A549 (cell line): ENCODE results near the gene CAPSL. TPM values are rescaled to one million over a fixed set of nuclear protein-coding genes. Genes with fewer than 3 reads are reported as not detected.

Experiments
- ATAC-seq, 2 experiments: fragments of 200-7000 bp in 1 of 2; fragments of >200 bp in 1 of 2; cut with Nextera tagmentation in 1 of 2; cut with Tn5 transposase in 1 of 2; 3 replicates each; pipeline versions ENCODE4 v1.8.0 to v1.9.1; 2018 to 2020; ENCODE audit warnings: mild to moderate bottlenecking in 1 of 2, moderate library complexity in 1 of 2
- CTCF ChIA-PET: fragments of 300-600 bp; sonication (Branson Sonifier 250); formaldehyde crosslinking; extraction: SDS; loops from one replicate; lab custom pipeline; 2021; ENCODE audit warnings: antibody characterized with exemption, inconsistent platforms; lab: Yijun Ruan, JAX
- POLR2A ChIA-PET: fragments of 350-600 bp; formaldehyde crosslinking; extraction: SDS; loops from one replicate; lab custom pipeline; 2021; ENCODE audit warnings: antibody characterized with exemption, inconsistent platforms; lab: Yijun Ruan, JAX
- DNase-seq, 2 experiments: peaks; one replicate each; pipeline versions ENCODE4 v3.0.0 to v3.0.0-alpha.2; 2011 to 2016; ENCODE audit warnings: low read depth in 1 of 2, low spot score in 1 of 2
- FAIRE-seq: peaks from 2 replicates; lab custom pipeline; 2011; peaks lifted over from hg19 to GRCh38; lab: Jason Lieb, UNC
- H3K27ac ChIP-seq, 2 experiments: fragments of >200 bp; sonication (Bioruptor Twin); formaldehyde crosslinking; 3 replicates each; pipeline ENCODE4 v1.5.1; 2016 to 2017
- H3K4me1 ChIP-seq: fragments of >200 bp; sonication (Bioruptor Twin); formaldehyde crosslinking; 3 replicates; pipeline ENCODE4 v1.6.1; 2016
- H3K4me2 ChIP-seq: fragments of >200 bp; sonication (Bioruptor Twin); formaldehyde crosslinking; 3 replicates; pipeline ENCODE4 v1.6.1; 2016
- H3K4me3 ChIP-seq: fragments of >200 bp; sonication (Bioruptor Twin); formaldehyde crosslinking; 3 replicates; pipeline ENCODE4 v1.5.1; 2016
- H3K9me3 ChIP-seq: fragments of >200 bp; sonication (Bioruptor Twin); formaldehyde crosslinking; 3 replicates; pipeline ENCODE4 v1.6.1; 2016
- BHLHE40 ChIP-seq: IDR thresholded peaks from 2 replicates; pipeline ENCODE4 v1.6.1; 2012; ENCODE audit warnings: low read depth, low read length, inconsistent platforms
- CBX8 ChIP-seq: fragments of 200-600 bp; sonication (generic); IDR thresholded peaks from 2 replicates; pipeline ENCODE4 v1.6.1; 2016
- CHD2 ChIP-seq: fragments of 150-350 bp; IDR thresholded peaks from 2 replicates; pipeline ENCODE4 v1.6.1; 2014; ENCODE audit warnings: low read length; ENCODE audit not compliant: partially characterized antibody
- E2F6 ChIP-seq: IDR thresholded peaks from 2 replicates; pipeline ENCODE4 v1.6.1; 2012; ENCODE audit warnings: low read depth, borderline replicate concordance
- EP300 ChIP-seq, 2 experiments: fragments of >200 bp; sonication (Bioruptor Twin); formaldehyde crosslinking; IDR thresholded peaks; 2 replicates in 1 of 2; 3 replicates in 1 of 2; pipeline ENCODE4 v1.6.1; 2016 to 2017
- ESRRA ChIP-seq: fragments of 150-350 bp; IDR thresholded peaks from 2 replicates; pipeline ENCODE4 v1.6.1; 2014; ENCODE audit warnings: mild to moderate bottlenecking, low read length, borderline replicate concordance
- FOSL2 ChIP-seq, 2 experiments: fragments of 450-650 bp in 1 of 2; fragments of >200 bp in 1 of 2; sonication (Bioruptor Twin) in 1 of 2; formaldehyde crosslinking; IDR thresholded peaks; 2 replicates each; pipeline versions ENCODE4 v1.5.0 to v1.6.1; 2016 to 2020; ENCODE audit warnings: mild to moderate bottlenecking in 1 of 2, moderate library complexity in 1 of 2
- HEYL ChIP-seq: fragments of 250-450 bp; sonication (Bioruptor Pico); IDR thresholded peaks from 2 replicates; pipeline ENCODE4 v1.8.0; 2021; ENCODE audit warnings: mild to moderate bottlenecking, moderate library complexity
- HMGXB4 ChIP-seq: fragments of 250-450 bp; sonication (Bioruptor Pico); IDR thresholded peaks from 2 replicates; pipeline ENCODE4 v1.5.0; 2021; ENCODE audit warnings: mild to moderate bottlenecking, moderate library complexity, borderline replicate concordance
- JUNB ChIP-seq: fragments of >200 bp; sonication (Bioruptor Twin); formaldehyde crosslinking; IDR thresholded peaks from 2 replicates; pipeline ENCODE4 v1.6.1; 2016
- KDM1A ChIP-seq: fragments of 200-600 bp; sonication (generic); IDR thresholded peaks from 2 replicates; pipeline ENCODE4 v1.6.1; 2016; ENCODE audit warnings: low read depth, mild to moderate bottlenecking
- KDM5A ChIP-seq: fragments of 200-600 bp; sonication (generic); IDR thresholded peaks from 2 replicates; pipeline ENCODE4 v1.6.1; 2016; ENCODE audit warnings: antibody characterized with exemption, mild to moderate bottlenecking
- MAFK ChIP-seq: fragments of 450-650 bp; IDR thresholded peaks from 2 replicates; pipeline ENCODE4 v1.6.1; 2014; ENCODE audit not compliant: partially characterized antibody
- MYC ChIP-seq: IDR thresholded peaks from 2 replicates; pipeline ENCODE4 v1.6.1; 2012; ENCODE audit warnings: mild to moderate bottlenecking, inconsistent platforms, low read length, improper control_type of control experiment, borderline replicate concordance
- NFE2L2 ChIP-seq: fragments of 150-350 bp; conservative IDR thresholded peaks from 2 replicates; pipeline ENCODE4 v1.6.1; 2014; ENCODE audit warnings: low read length
- NPAS2 ChIP-seq: fragments of 250-450 bp; sonication (Bioruptor Pico); IDR thresholded peaks from 2 replicates; pipeline ENCODE4 v1.8.0; 2022; ENCODE audit warnings: mild to moderate bottlenecking, moderate library complexity, borderline replicate concordance
- NR3C1 ChIP-seq: fragments of >200 bp; sonication (Bioruptor Twin); formaldehyde crosslinking; IDR thresholded peaks from 3 replicates; pipeline ENCODE4 v1.6.1; 2017
- RAD21 ChIP-seq, 2 experiments: fragments of >200 bp in 1 of 2; sonication (Bioruptor Twin) in 1 of 2; formaldehyde crosslinking in 1 of 2; IDR thresholded peaks in 1 of 2; conservative IDR thresholded peaks in 1 of 2; 2 replicates in 1 of 2; 3 replicates in 1 of 2; pipeline ENCODE4 v1.6.1; 2012 to 2018; ENCODE audit warnings: inconsistent platforms in 1 of 2
- REST ChIP-seq: fragments of 200-600 bp; sonication (generic); IDR thresholded peaks from 2 replicates; pipeline ENCODE4 v1.6.1; 2016; ENCODE audit warnings: antibody characterized with exemption, mild to moderate bottlenecking, moderate library complexity
- RNF2 ChIP-seq: fragments of 200-600 bp; sonication (generic); IDR thresholded peaks from 2 replicates; pipeline ENCODE4 v1.6.1; 2016; ENCODE audit warnings: low read depth, mild to moderate bottlenecking, antibody characterized with exemption, moderate library complexity, borderline replicate concordance
- TP53 ChIP-seq: fragments of 250-450 bp; sonication (Bioruptor Pico); IDR thresholded peaks from 2 replicates; pipeline ENCODE4 v1.5.0; 2021; ENCODE audit warnings: mild to moderate bottlenecking, moderate library complexity
- ZFP36 ChIP-seq: fragments of 450-650 bp; IDR thresholded peaks from 2 replicates; pipeline ENCODE4 v1.6.1; 2014; ENCODE audit warnings: borderline replicate concordance; ENCODE audit not compliant: partially characterized antibody
- WGBS: methylation state at CpG from one replicate; pipeline ENCODE4 v1.1.6; 2017; ENCODE audit errors: missing lambda C conversion rate; 5-methylcytosine and 5-hydroxymethylcytosine counted together
- polyA plus RNA-seq, 4 experiments: library from polyadenylated mRNA; depleted of rRNA in 3 of 4; stranded (reverse); fragments of >200 nt; fragmentation: RNase III in 1 of 4; extraction: RNeasy Plus Mini Kit Qiagen cat#74134 plus additional on column Dnase treatment in 1 of 4; gene quantifications; 2 replicates in 3 of 4; 3 replicates in 1 of 4; pipeline ENCODE4 v1.2.3, GENCODE V29; 2011 to 2017
- TF ChIP-seq, protein P1 (sequence below): fragments of 150-350 bp; IDR thresholded peaks from 2 replicates; pipeline ENCODE4 v1.6.1; 2014; ENCODE audit warnings: low read depth, mild to moderate bottlenecking, low read length
- TF ChIP-seq, protein P2 (sequence below): IDR thresholded peaks from 2 replicates; pipeline ENCODE4 v1.6.1; 2012
- TF ChIP-seq, protein P3 (sequence below): fragments of >200 bp; sonication (Bioruptor Twin); formaldehyde crosslinking; IDR thresholded peaks from 3 replicates; pipeline ENCODE4 v1.5.1; 2016
- TF ChIP-seq, protein P4 (sequence below): fragments of >200 bp; sonication (Bioruptor Twin); formaldehyde crosslinking; IDR thresholded peaks from 3 replicates; pipeline ENCODE4 v1.6.1; 2016

The CAPSL gene
- polyA plus RNA-seq, 2 of the 4 experiments (the other 2 are of a cell fraction): not detected

GRCh38 chr5:35922468-35922867, 16.0 kb downstream of the CAPSL start:
- H3K4me2 ChIP-seq: no peak overlapping the region
- ATAC-seq: no peak
- POLR2A ChIA-PET: no interaction called here
- peak in 1 of 2 experiments; percentile 21 for DNase-seq
- no peaks in the 10 kb centered on the region for H3K9me3 ChIP-seq
- no peaks in the 10 kb centered on the region for H3K4me1 ChIP-seq
- TF ChIP-seq CHD2: no peak
- no peak for TF ChIP-seq REST
- no peak for TF ChIP-seq BHLHE40
- no peak for TF ChIP-seq TP53 (CRISPR knock-in tag)
- no peak for TF ChIP-seq JUNB
- TF ChIP-seq KDM5A: no peak
- no peak for TF ChIP-seq FOSL2 (IDR thresholded peaks at IDR 0.05)
- TF ChIP-seq FOSL2 (CRISPR knock-in tag; IDR thresholded peaks at IDR 0.05): no peak
- TF ChIP-seq E2F6: no peak
- TF ChIP-seq ESRRA: no peak
- no peak for TF ChIP-seq CBX8
- TF ChIP-seq, protein P1, sequence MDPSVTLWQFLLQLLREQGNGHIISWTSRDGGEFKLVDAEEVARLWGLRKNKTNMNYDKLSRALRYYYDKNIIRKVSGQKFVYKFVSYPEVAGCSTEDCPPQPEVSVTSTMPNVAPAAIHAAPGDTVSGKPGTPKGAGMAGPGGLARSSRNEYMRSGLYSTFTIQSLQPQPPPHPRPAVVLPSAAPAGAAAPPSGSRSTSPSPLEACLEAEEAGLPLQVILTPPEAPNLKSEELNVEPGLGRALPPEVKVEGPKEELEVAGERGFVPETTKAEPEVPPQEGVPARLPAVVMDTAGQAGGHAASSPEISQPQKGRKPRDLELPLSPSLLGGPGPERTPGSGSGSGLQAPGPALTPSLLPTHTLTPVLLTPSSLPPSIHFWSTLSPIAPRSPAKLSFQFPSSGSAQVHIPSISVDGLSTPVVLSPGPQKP: no peak
- no peak for TF ChIP-seq ZFP36
- no peak for TF ChIP-seq MYC
- TF ChIP-seq MAFK: no peak
- no peak for TF ChIP-seq RNF2
- TF ChIP-seq HMGXB4 (CRISPR knock-in tag): no peak
- TF ChIP-seq NR3C1: no peak
- FAIRE-seq: no peak
- WGBS: 2% methylated on average over 7 of the region's 7 CpGs
- H3K27ac ChIP-seq: no peak overlapping the region
- H3K4me3 ChIP-seq: no peak overlapping the region
- CTCF ChIA-PET: interaction anchor here (1.1 kb wide), 1 partner anchor 144 kb away, joined by 6 read pairs; no protein-coding TSS in a partner anchor

DNA sequence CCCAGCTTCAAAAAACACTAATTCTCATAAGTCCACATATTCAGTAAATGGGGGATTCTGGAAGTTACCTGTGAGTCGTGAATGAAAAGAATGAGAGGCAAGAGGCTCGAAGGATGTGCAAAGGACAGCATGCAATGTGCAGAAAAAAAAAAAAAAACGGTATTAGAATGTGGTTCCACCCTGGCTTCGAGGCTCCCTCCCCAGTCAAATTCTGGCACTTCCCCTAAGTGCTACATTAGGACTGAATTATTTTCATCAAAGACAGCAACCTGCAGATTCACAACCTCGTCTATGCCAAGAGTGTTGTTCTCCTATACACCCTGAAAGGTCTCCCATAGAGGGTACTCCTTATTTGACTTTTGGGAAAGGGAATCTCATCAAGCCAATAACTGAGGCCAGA, 16.5 kb downstream of the CAPSL start:
- ATAC-seq (no peak), FAIRE-seq (no peak), DNase-seq (no peak)
- Histone ChIP-seq H3K9me3 (no peaks in the 10 kb centered on the region), H3K27ac (no peak overlapping the region), H3K4me3 (no peak overlapping the region), H3K4me2 (no peak overlapping the region), H3K4me1 (no peaks in the 10 kb centered on the region)
- ChIA-PET POLR2A (no interaction called here), CTCF (interaction anchor here (1.1 kb wide), 1 partner anchor 144 kb away, joined by 6 read pairs; no protein-coding TSS in a partner anchor)
- WGBS: 2% methylated on average over 5 of the region's 5 CpGs
- TF ChIP-seq TP53 (CRISPR knock-in tag) (no peak), EP300 (IDR thresholded peaks at IDR 0.05) (no peak), HEYL (CRISPR knock-in tag) (no peak), NPAS2 (no peak), KDM1A (no peak), MYC (no peak), RAD21 (conservative IDR thresholded peaks at IDR 0.05 in 1 of 2, IDR thresholded peaks at IDR 0.05 in 1 of 2) (no peak), NFE2L2 (no peak)
- TF ChIP-seq, protein P2, sequence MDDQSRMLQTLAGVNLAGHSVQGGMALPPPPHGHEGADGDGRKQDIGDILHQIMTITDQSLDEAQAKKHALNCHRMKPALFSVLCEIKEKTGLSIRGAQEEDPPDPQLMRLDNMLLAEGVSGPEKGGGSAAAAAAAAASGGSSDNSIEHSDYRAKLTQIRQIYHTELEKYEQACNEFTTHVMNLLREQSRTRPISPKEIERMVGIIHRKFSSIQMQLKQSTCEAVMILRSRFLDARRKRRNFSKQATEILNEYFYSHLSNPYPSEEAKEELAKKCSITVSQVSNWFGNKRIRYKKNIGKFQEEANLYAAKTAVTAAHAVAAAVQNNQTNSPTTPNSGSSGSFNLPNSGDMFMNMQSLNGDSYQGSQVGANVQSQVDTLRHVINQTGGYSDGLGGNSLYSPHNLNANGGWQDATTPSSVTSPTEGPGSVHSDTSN: no peak
- TF ChIP-seq, protein P3, sequence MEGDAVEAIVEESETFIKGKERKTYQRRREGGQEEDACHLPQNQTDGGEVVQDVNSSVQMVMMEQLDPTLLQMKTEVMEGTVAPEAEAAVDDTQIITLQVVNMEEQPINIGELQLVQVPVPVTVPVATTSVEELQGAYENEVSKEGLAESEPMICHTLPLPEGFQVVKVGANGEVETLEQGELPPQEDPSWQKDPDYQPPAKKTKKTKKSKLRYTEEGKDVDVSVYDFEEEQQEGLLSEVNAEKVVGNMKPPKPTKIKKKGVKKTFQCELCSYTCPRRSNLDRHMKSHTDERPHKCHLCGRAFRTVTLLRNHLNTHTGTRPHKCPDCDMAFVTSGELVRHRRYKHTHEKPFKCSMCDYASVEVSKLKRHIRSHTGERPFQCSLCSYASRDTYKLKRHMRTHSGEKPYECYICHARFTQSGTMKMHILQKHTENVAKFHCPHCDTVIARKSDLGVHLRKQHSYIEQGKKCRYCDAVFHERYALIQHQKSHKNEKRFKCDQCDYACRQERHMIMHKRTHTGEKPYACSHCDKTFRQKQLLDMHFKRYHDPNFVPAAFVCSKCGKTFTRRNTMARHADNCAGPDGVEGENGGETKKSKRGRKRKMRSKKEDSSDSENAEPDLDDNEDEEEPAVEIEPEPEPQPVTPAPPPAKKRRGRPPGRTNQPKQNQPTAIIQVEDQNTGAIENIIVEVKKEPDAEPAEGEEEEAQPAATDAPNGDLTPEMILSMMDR: no peak
- TF ChIP-seq, protein P4, sequence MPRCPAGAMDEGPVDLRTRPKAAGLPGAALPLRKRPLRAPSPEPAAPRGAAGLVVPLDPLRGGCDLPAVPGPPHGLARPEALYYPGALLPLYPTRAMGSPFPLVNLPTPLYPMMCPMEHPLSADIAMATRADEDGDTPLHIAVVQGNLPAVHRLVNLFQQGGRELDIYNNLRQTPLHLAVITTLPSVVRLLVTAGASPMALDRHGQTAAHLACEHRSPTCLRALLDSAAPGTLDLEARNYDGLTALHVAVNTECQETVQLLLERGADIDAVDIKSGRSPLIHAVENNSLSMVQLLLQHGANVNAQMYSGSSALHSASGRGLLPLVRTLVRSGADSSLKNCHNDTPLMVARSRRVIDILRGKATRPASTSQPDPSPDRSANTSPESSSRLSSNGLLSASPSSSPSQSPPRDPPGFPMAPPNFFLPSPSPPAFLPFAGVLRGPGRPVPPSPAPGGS: no peak
